GM21360 (cell line): Measurements from ENCODE around the gene SLC17A4.

ENCODE experiments used
- ATAC-seq: cut with Tn5 transposase; IDR thresholded peaks from one replicate; pipeline ENCODE4 v1.9.1; 2021; ENCODE audit warnings: mild to moderate bottlenecking, moderate library complexity; ENCODE audit not compliant: unreplicated experiment

Gene SLC17A4

DNA sequence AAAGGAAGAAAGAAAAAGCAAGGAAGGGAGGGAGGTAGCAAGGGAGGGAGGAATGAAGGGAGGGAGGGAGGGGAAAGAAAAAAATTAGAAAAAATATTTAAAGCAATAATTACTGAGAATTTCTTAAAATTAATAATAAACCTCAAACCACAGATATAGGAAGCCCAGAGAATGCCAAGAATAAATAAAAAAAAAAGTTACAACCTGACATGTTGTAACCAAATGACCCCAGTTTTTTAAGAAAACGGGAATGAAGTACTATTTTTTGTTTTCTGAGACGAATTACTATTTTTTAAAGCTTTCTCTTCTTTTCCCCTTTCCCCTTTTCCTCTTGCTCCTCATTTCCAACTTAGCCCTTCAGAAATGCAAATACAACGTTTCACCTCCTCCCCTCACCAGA, 60.7 kb downstream of the SLC17A4 start:
- no peak for ATAC-seq

DNA sequence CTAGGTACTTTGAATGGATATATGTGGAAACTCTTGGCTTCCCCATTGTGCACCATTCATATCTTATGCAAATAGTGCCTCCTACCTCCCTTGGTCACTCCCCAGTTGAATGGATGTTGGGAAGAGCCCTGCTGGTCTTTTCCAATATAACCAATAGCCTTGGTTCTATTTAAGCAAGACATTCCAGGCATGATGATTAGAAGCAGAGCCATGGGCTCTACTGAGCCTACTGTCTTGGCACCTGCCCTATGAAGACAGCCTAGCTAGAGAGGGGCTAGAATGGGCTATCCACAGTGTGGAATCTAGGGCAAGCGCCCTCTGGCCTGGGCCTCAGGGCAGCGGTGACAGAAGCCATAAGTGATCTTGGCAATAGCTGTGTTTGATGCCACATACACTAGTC, 61.7 kb downstream of the SLC17A4 start:
- no peak for ATAC-seq

DNA sequence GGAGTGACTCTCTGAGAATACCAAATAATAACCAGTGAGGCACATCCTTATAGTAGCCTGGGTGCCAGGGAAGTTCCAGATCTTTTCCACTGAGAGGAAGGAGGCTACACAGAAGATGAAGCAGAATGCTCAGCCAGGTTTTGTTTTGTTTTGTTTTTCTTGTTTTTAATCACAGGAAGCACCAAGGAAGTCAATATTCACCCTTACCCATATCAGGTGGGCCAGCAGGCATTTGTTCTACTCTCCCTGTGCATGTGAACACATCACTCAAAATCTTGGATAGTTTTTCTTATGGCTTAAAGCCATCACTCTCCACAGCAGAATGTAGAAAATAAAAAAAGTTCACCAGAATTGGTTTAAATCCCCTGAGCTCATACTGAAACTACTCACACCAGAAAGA, 66.8 kb downstream of the SLC17A4 start:
- no peak for ATAC-seq

DNA sequence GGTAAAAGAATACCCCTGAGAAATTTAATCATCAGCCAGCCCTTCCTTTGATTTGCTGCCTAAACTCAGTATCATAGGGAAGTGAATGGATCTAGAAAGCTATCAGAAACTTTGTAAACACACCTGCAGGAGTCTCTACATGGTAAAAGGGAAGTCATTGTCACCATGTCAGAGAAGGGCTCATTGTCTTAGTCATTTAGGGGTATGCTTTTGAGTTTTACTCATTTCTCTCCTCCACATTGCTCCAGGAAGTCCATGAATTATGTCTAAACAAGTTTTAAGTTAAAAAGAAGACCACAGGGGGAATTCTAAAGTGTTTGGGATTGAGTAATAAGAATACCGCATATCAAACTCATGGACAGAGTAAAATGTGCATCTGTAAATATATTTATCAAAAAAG, 74.8 kb downstream of the SLC17A4 start:
- no peak for ATAC-seq

DNA sequence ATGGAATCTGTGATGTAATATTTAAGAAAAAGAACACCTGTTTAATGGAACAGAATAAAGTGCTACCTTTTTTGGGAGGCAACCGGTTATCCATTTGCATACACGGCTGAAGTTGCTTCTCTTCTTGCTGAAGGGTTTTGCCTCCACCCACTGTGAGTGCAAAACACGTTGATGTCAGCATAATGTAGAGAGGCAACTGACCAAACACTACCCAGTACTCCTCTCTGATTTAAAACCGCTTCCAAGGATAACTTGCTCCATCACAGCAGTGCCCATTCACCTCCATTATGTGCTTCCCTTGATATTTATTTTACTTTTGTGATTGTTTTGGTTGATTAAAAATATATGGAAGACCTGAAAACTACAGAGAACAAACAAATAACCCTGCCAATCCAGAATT, 75.9 kb downstream of the SLC17A4 start:
- no peak for ATAC-seq
